Embryonic facial prominence (tissue), 1 donor: ENCODE measurements around the gene FGA.

Source experiments
- DNase-seq: peaks from one replicate; pipeline ENCODE4 v3.0.0-alpha.2; 2016; ENCODE audit errors: extremely low spot score

Gene FGA

DNA sequence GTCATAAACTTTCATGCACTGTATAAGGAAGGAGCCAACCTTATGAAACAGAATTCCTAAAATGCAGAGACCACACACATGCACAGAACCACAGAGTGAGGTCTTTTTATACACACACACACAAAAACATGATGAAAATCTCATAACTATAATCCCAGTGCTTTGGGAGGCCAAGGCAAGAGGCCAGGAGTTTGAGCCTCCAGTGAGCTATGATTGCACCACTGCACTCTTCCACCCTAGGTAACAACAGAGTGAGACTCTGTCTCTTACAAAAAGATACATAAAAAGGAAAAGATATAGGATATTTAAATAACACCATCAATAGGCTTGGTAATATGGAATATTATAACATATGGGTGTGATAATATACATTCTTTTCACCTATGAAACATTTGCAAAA is 10.6 kb downstream of the FGA start:
- no peak for DNase-seq

GRCh38 chr4:154578919-154579318 is 11.6 kb downstream of the FGA start:
- no peak for DNase-seq

- DNase-seq = no peak
These were observed 13.2 kb downstream of the FGA start for GRCh38 chr4:154577324-154577723.

GRCh38 chr4:154574311-154574710 is 16.2 kb downstream of the FGA start:
- DNase-seq = no peak

DNA sequence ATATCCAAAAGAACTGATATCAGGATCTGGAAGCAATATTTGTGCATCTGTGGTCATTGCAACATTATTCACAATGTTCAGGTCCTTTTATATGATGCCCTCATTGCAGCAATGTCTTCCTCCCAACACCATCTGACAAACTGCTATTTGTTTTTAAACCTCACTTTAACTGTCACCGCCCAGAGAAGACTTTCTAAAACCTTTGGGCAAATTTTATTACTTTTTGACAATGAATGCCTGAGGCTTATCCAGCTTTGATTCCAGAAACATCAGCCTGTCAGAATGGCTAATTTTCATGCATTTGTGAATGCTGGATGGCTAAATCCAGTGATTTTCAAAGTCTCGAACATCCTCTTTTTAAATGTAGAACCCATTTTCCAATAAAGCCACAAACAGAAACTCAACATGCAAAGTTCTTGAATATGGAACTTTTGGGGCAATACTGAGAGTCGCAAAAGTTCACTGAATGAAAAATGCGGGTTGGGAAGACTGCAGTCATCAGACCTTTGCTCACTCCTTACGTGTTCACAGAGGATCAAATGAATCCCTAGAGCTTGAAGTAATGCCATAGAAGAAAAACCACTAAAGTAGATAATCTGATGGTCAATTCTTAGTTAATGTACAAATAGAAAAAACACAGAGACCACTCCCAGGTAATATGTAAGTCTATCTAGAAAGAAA is 17.2 kb downstream of the FGA start:
- no peak for DNase-seq

- no peak for DNase-seq
These were observed 21.0 kb downstream of the FGA start for GRCh38 chr4:154569584-154569983.

GRCh38 chr4:154569028-154569427 is 21.5 kb downstream of the FGA start:
- no peak for DNase-seq

- DNase-seq = no peak
These were observed 23.8 kb downstream of the FGA start for GRCh38 chr4:154566639-154567204.

DNA sequence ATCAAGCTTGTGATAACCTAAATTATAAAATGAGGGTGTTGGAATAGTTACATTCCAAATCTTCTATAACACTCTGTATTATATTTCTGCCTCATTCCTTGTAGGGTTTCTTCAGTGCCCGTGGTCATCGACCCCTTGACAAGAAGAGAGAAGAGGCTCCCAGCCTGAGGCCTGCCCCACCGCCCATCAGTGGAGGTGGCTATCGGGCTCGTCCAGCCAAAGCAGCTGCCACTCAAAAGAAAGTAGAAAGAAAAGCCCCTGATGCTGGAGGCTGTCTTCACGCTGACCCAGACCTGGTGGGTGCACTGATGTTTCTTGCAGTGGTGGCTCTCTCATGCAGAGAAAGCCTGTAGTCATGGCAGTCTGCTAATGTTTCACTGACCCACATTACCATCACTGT is 24.8 kb downstream of the FGA start:
- DNase-seq = no peak

DNA sequence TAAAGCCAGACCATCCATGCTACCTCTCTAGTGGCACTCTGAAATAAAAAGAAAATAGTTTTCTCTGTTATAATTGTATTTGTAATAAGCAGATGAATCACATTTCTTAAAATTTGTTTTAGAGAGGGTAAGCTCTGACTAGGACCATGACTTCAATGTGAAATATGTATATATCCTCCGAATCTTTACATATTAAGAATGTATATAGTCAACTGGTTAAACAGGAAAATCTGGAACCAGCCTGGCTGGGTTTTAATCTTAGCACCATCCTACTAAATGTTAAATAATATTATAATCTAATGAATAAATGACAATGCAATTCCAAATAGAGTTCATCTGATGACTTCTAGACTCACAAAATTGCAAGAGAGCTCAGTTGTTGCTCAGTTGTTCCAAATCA is 26.2 kb downstream of the FGA start:
- DNase-seq = no peak

GRCh38 chr4:154562697-154563254 is 27.8 kb downstream of the FGA start, which contains the start of gene FGB:
TSS of gene FGB (plus strand) at chr4:154563011. CDS start at chr4:154563019, 8 bp downstream.
- DNase-seq = no peak

DNA sequence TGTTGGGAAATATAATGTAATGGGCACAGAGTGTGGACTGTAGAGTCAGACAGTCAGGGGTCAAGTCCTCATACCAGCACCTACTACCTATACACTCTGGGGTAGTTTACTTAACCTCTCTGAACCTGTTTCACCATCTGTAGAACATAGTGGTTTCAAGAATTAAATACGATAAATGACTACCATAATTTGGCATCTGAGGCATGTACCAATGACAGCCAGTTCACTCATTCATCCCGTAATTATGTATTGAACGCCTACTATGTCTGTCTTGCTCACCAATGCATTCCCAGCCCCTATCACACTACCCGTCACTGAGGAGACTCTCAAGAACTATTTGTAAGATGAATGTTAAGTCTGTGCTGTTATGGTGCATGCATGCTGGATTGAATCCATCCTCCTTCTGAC is 29.7 kb downstream of the FGA start:
- no peak for DNase-seq

- DNase-seq = no peak
These were observed 30.1 kb downstream of the FGA start for GRCh38 chr4:154560419-154560801.

- DNase-seq = no peak
These were observed 30.8 kb downstream of the FGA start for GRCh38 chr4:154559494-154560418.

GRCh38 chr4:154559141-154559493 is 31.4 kb downstream of the FGA start:
- DNase-seq = no peak

- peak; percentile 57 for DNase-seq
These were observed 38.5 kb downstream of the FGA start for GRCh38 chr4:154551872-154552686.

DNA sequence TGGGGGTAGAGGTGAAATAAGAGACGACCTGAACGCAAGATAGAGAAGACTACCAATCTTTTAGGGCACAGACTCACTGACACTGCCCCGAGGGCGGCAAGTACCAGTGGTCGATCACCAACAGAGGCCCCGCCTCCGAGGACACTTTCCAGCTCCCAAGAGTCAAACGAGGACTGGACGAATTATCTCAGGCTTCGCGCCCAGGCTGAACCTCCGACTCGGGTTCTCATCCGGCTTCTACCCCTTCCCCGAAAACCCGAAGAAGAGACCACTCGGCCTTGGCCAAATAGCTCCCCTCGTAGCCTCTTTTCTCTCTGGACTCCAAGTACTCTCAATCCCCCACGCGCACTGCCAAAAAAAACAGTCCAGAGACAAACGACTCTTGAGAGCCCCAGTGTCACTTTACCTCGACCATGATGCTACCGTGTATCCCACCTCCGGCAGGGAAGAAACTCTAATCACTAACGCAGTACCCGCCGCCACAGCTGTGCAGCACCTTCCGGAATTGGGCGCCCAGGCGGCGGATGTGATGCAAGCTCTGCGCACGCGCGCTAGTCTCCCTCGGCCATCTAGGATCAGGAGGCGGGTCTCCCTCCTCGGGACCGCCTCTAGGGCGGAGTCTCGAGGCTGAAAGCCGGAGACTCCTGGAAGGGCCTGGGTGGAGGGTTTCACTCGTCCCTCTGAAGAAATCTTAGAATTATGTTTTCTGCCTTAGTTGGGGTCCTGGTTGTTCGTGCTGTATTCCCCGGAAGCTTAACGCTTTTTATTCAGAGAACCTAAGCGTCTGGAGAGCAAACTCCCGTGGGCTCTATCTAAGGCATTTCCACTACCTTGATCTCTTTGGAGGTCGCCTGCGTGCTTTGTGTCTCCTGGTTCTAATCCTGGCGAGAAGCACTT is 40.4 kb downstream of the FGA start, which contains the start of gene PLRG1:
Gene PLRG1, minus strand, starts transcription at position 507 of the 897 bp plus-strand sequence. Its CDS starts 92 bp downstream, at position 415.
- DNase-seq = peak; percentile 94

- no peak for DNase-seq
These were observed 44.9 kb downstream of the FGA start for GRCh38 chr4:154545689-154546088.

GRCh38 chr4:154542271-154542879 is 48.2 kb downstream of the FGA start:
- no peak for DNase-seq
